DMS53 treated with DMSO at 0.1 percent for 48 hours (cell line): Measurements from ENCODE around the gene COX5B.
"Not testable (repeated sequence)": the region's sequence is repeated elsewhere in the genome, so short reads cannot be mapped to it uniquely, and the experiment has no call there.

ENCODE experiments used
- DNase-seq: peaks from one replicate; lab custom pipeline; 2025; ENCODE audit not compliant: unreplicated experiment; lab: John Stamatoyannopoulos, UW

Gene COX5B, protein sequence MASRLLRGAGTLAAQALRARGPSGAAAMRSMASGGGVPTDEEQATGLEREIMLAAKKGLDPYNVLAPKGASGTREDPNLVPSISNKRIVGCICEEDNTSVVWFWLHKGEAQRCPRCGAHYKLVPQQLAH

DNA sequence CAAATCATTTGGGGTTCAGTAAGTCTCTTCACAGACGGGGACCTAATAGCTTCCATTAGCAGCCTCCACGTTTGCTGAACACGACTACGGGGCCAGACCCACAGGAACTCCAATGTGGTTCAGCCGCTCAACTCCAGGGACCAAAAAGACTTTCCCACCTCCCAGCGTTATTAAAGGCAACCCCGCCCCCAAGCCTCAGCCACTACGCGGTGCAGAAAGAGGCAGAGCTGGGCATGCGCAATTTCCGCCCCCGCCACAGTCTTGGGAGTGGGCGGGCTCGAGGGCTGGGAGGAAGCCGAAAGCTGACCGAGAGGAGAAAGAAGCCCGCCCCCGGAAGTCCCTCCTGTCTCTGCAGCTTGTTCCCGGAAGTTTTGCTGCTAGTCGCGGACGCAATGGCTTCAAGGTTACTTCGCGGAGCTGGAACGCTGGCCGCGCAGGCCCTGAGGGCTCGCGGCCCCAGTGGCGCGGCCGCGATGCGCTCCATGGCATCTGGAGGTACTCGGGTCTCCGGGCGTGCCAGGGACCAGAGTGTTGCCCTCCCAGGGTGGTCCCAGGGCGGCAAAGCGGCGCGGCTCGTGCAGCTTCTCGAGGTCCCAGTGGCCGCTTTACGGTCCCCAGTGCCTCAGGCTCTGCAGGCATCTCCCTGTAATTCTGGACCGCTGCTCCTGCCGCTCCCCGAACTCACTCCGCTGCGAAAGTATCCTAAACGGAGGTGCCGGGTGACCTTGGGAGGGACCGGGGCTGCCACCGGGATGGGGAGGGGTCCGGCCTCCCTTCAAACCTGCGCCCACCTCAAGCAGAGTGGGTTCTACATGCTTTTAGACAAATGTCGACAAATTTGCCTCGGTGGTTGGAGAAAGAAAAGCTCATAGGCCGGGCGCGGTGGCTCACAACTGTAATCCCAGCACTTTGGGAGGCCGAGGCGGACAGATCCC lies at the start of gene COX5B:
TSS of gene COX5B (plus strand) at position 368 of the 935 bp plus-strand sequence. CDS start at position 393, 25 bp downstream.
- peak; percentile 100 for DNase-seq

DNA sequence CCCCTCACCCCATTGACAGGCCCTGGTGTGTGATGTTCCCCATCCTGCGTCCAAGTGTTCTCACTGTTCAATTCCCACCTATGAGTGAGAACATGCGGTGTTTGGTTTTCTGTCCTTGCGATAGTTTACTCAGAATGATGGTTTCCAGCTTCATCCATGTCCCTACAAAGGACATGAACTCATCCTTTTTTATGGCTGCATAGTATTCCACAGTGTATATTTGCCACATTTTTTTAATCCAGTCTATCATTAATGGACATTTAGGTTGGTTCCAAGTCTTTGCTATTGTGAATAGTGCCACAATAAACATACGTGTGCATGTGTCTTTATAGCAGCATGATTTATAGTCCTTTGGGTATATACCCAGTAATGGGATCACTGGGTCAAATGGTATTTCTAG lies 49.7 kb upstream of the COX5B start:
- DNase-seq, result not testable (repeated sequence)

DNA sequence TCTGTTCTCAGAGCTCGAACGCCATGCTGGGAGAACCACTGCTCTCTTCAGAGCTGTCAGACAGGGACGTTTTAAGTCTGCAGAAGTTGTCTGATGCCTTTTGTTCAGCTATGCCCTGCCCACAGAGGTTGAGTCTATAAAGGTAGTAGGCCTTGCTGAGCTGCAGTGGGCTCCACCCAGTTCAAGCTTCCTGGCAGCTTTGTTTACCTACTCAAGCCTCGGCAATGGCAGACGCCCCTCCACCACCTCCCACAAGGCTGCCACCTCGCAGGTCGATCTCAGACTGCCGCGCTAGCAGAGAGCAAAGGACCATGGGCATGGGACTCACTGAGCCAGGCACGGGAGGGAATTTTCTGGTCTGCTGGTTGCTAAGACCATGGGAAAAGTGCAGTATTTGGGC lies 44.3 kb upstream of the COX5B start:
- DNase-seq, result not testable (repeated sequence)

DNA sequence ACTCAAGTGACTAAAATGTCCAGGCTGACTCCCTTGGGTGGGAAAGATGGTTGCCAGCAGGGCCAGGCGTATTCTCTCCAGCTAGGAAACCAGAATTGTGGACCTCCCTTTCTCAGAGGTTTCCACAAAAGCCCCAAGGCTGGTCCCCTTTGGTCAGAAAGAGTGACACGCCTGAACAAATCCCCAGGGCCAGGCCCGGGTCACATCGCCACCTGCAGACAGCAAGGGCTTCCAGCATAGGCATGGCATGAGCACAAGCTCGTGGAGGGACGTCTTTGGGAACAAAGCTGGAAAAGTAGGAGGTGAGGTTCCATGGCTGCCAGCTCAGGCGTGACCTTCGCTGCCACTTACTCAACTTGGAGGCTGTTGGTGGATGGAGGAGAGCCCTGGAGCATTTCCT lies 40.8 kb upstream of the COX5B start:
- not testable (repeated sequence) for DNase-seq

DNA sequence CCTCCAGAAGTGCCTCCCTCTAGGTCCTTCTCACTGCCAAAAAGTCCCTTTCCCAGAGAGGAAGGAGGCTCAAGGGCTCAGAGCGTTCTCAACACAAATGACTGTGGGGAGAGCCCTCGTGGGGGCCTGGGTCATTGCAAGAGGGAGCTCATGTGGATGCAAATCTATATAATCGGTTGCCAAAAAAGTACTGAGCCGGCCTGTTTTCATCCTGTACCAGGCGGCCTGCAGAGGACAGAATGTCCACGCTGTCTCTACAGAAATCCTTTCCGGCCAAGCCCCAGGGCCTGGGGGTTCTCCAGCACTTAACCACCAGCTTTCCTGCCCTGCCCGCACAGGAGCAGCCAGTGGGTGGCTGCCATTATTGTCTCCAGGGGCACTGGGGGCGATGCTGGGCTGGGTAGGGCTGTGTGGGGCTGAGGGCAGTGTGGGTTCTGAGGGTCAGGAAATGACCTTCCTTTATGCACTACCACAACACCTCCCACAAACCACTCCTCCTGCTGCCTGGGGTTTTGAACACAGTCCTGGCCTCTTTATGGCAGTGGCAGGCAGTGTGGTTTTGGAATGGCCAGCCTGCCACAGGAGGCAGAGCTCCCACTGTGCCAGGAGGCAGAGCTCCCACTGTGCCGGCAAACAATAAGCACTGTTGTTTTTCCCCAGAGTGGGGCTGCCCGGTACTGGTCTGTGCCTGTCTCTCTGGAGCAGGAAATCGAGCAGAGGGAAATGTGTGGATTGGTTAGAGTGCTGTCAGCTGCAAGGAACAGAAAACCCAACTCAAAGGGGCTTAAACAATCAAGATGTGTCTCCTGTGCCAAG lies 40.1 kb upstream of the COX5B start:
- DNase-seq, result not testable (repeated sequence)

DNA sequence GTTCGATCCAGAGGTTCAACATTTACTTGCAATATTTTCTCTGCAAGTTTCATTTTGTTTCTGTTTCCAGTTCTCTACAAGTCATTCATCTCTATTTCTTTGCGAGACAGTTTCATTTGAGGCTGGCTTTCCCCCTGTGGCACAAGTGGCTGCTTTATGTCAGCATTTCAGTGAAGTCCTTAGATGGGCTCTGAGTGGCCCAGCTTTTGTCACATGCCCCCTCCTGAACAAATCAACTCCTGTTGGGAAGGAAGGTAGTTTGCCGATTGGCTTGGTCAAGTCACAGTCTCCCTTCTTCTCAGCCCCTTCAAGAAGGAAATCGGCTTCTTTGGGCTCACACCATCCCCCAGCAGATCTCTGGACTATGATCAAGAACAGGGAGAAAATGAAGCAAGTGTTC lies 37.1 kb upstream of the COX5B start:
- DNase-seq, result not testable (repeated sequence)

DNA sequence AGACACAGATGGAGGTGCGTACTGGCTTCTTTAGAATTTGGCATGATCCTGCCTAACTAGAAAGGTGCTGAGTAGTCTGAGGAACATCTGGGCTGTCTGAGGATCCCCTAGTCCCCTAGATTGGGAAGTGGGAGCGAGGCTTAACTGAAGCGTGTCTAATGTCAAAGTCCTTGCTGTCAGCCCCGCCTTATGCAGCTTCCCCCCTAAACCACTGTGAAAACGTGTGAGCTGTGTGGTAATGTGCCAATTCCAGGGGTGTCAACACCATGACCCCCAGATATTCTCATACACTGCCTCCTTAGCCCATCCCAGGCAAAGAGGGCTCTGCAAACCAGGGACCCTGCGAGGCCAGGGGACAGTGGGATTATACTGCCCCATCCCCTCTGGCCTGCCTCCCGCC lies 34.0 kb upstream of the COX5B start:
- not testable (repeated sequence) for DNase-seq

DNA sequence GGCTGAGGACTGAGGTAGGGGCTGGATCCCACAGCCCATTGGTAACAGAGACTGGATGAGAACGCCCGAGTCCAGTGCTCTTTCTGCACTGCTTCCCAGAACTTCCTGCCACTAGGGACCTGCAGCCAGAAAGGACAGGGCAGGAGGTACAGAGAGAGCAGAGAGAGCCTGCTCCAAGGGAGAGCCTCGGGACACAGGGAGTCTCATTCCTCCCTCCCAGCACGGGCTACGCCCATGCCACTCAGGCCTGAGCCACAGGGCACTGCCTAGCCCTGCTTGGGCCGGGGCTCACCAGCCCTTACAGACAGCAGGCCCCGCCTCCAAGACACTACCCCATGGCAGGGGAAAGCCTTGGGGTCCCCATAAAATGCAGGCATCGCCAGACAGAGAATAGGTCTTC lies 30.1 kb upstream of the COX5B start:
- not testable (repeated sequence) for DNase-seq

DNA sequence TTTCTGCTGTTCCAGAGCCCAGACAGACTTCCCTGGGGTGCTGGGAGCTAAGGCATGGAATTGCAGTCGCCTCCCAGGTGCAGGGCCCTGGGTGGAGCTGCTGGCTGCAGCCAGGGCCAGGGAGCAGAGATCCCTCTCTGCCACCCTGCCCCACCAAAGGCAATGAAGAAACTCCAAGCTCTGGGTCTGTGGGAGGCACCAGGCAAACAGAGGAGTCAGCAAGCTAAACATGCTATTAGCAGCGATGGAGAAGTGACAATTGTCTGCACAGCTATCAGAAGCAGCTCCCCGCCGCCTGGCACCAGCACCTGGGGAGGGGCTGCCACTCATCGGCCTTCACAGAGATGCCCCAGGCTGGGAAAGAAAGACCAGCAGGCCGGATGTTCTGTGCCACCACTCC lies 28.0 kb upstream of the COX5B start:
- DNase-seq, result no peak

DNA sequence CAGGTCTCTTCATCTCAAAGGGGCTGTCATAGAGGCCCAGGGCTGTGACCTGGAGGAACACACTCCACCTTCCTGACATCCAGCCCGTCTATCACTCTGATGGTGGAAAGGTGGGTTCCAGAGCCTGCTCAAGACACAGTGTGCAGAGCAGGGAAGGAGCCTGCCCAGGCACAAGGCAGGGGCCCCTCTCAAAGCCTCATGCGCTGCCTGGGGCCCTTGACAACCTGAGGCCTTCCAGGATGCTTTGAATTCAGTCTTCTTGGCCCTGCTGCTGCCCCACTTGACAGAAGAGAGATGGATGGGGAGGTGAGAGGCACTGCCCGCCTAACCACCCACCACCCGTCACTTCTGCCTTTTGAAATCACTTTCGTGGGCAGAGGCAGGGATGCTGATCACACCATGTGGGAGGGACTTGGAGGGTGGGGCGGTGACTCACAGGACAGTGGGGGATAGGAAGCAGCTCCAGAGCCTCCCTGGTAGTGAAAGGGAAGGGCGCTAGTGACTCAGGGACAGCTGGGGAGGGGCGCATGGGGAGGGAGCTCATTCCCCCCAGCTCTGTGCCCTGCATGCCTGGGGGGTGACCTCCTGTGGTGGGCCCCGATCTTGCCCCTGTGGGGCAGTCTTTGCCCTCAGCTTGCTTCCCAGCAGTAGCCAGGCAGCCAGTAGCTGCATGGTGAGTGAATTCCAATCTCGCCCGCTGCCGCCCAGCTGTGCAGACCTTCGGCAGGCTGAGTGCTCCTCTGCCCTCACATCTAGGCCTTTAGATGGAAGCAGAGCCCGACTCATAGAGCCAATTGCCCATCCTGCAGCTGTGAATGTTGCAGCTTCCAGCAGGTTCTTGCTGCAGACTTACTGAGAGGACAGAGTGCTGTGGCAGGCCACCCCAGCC lies 26.7 kb upstream of the COX5B start:
- not testable (repeated sequence) for DNase-seq

DNA sequence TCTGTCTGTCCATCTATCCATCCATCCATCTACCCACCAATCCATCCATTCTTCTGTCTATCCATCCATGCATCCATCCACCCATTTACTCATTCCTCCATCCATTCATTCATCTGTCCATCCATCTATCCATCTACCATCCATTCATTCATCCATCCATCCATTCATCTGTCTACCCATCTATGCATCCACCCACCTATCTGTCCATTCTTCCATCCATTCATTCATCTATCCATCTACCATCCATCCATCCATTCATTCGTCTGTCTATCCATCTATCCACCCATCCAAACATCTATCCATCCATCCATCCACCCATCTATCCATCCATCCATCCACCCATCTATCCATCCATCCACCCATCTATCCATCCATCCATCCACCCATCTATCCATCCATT lies 25.4 kb upstream of the COX5B start:
- not testable (repeated sequence) for DNase-seq

DNA sequence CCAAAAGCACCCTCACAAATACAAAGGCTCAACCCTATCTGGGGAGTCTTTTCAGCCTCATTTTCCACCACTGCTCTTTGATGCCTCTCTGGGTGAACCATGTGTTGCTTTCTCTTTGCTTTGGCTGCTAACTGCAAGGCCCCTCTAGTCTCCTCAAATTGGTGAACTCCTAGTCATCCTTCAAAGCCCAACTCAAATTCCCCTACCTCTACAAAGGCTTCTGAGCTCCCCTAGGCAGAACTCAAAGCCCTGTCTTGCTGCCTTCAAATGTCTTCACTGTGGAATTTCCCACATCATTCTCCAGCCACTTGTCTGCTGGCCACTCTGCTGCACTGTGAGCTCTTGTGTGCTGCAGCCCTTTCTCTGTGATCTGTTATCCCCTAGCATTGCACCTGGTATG lies 22.9 kb upstream of the COX5B start:
- DNase-seq, result not testable (repeated sequence)

DNA sequence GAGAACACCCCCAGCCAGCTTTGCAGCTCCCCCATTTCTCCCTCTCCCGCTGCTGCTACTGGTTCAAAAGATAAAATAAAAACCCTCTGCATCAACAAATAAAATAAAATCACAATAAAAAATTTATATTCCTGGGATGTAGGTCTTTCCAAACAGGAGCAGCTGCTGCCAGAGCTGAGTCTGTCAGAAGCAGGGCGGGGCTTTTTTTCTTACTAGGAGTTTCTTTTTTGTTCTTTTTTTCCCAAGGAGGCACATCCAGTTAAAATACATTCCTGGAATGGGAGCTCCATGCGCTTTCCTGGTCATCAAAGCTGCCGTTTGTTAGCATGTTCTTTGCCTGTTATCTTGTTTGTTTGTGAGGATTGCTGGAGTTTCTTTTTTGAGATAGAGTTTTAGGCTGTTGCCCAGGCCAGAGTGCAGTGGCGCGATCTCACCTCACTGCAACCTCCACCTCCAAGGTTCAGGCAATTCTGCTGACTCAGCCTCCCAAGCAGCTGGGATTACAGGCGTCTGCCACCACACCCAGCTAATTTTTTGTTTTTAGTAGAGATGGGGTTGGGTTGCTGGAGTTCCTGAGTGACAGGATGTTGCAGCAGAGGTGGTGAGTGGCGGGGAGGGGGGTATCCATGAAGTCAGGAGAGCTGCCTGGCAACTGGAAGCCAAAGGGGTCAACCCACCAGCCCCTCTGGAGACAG lies 20.4 kb upstream of the COX5B start:
- not testable (repeated sequence) for DNase-seq

DNA sequence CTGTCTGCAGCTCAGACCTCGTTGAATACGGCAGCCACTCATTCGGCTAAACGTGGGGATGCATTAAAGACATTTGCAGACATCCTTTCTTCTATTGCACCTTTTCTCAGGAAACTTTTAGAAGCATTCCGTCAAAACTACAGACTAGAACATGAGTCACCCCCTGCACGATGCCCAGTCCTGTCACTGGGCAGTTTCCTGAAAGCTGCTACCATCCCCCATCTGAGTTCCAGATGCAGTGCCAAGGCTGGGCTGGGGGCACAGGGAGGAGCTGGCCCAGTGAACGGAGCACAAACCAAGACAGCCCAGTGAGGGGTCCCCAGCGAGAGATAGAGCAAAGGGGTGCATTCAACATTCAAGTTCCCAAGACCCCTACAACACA lies 19.8 kb upstream of the COX5B start:
- not testable (repeated sequence) for DNase-seq

DNA sequence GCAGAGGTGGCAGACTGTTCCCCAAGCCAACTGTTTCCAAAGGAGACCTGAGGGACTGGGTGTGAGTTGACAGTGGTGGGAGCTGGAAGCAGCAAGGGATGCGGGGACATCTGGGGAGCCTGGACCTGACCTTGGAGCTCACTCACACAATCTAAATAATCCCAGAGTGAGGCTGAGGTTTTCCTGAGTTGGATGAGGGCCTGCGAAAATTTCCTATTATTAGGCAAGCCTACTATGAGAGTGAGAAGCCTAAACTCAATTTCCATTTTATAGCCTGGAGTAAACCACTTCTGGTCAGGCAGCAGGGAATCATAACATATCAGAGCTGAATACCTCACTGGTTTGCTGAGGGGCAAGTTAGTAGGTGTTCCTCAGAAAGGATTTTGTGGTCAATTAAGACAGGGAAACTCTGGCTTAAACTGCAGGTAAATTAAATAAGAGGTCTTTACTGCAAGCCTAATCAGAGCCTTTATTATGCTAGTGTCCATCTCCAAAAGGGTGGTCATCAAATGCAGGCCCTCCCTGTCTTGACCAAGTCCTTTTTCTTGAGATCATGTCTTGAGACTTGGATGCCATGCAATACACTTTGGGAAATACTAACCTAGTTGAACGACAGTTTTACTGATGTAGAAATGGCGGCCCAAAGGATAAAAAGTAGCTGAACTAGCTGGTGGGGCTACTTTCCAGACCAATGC lies 1.7 kb upstream of the COX5B start:
- DNase-seq, result no peak

DNA sequence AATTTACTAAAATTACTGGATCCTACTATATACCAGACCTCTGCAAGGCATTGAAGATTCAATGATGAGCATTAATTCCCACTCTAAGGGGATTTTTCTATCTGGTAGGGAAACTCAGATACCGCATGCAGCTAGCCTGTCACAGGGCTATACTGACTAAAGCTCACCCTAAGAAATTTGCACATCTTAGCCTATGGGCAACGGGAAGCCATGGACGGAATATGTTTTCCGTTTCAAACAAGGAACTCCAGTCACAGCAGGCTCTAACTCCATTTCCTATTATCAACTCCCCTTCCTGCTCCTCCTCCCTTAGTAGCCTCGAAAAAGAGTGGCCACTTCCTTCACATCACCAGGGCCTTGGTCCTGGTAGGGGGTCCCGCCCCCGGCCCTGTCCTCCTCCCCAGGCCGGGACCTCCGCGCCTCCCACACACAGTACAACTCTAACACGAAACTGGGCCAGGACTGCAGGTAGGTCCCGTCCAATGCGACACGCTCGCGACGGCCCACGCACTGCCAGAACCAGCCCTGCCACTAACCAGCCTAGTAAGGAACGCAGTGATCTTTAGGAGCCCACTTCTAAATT lies 659 bp upstream of the COX5B start:
- DNase-seq, result peak; percentile 55

DNA sequence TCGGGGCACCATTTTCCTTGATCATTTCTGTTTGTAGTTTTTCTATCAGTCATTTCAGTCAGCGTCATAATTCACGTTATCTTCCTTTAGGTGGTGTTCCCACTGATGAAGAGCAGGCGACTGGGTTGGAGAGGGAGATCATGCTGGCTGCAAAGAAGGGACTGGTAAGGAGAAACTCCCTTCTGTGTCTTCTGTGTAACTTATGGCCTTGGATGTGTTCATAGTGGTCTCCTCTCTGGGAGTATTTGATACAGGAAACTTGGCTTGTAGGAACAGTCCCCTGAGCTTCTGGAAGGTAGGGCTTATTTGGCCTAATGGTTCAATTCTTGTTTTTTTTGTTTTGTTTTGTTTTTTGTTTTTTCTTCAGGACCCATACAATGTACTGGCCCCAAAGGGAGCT lies 1.1 kb downstream of the COX5B start:
- DNase-seq, result no peak

DNA sequence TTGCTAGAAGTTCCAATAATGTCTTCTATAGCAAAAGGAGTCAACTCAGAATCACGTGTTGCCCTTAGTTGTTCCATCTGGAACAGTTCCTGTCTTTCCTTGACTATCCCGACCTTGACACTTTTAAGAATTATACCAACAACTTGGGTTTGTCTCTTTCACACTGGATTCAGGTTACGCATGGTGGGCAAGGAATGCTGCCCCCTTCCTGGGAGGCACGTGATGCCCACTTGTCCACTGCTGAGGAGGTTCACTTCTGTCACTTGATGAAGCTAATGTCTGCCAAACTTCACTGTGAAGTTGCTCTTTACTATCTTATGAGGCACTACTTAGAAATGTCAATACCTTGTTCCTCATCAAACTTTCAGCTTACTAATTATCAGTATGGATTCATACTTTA lies 5.3 kb downstream of the COX5B start:
- DNase-seq, result no peak

DNA sequence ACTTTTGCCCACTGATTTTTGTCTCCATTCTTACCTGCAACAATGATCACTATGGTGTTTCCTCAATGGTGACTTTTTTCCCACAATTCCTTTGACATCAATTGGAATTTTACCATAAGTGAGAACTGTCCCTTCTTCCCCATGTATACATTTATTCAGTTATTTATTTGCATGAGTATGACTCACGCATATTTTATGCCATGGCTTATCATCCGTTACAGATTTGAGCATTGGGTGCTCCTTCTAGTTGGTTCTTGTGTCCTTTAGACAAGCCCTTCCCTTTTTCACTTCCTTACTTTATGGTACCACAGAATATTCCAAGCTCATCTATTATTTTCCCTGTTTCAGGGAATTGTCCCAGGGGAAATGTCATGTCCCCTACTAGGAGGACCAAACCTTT lies 7.6 kb downstream of the COX5B start:
- DNase-seq, result no peak
